GM06990 (cell line): ENCODE data around the gene NLRP3.

Source experiments
- DNase-seq: peaks from one replicate; pipeline ENCODE4 v3.0.0-alpha.2; 2011; ENCODE audit not compliant: insufficient read length; ENCODE audit errors: extremely low read depth
- H3K27me3 ChIP-seq: replicated peaks from 2 replicates; pipeline ENCODE4 v1.6.0; 2011; ENCODE audit warnings: low read length; ENCODE audit not compliant: control insufficient read depth, insufficient read depth
- H3K36me3 ChIP-seq: 2 replicates; pipeline ENCODE4 v1.5.1; 2011; ENCODE audit warnings: low read length; ENCODE audit not compliant: control insufficient read depth, insufficient read depth
- H3K4me3 ChIP-seq: replicated peaks from 2 replicates; pipeline ENCODE4 v1.5.1; 2011; ENCODE audit warnings: low read depth, mild to moderate bottlenecking, control low read depth, low read length
- CTCF ChIP-seq: IDR thresholded peaks from 2 replicates; pipeline ENCODE4 v1.5.1; 2011; ENCODE audit warnings: low read length, control low read depth, mild to moderate bottlenecking, inconsistent platforms; ENCODE audit not compliant: insufficient read depth, poor library complexity, severe bottlenecking

NLRP3 gene

GRCh38 chr1:247411621-247412327 is 4.2 kb upstream of the NLRP3 start:
- no peak for TF ChIP-seq CTCF
- H3K36me3 ChIP-seq, result no peaks in the 10 kb centered on the region
- DNase-seq, result no peak
- H3K27me3 ChIP-seq, result no peaks in the 10 kb centered on the region; the same call in 1 of the 2 replicates
- no peak overlapping the region for H3K4me3 ChIP-seq

GRCh38 chr1:247417831-247418230 is 1.9 kb downstream of the NLRP3 start:
- H3K27me3 ChIP-seq, result no peaks in the 10 kb centered on the region; the same call in none of the 2 replicates
- H3K36me3 ChIP-seq, result no peaks in the 10 kb centered on the region
- DNase-seq, result no peak
- no peak overlapping the region for H3K4me3 ChIP-seq
- no peak for TF ChIP-seq CTCF

GRCh38 chr1:247419336-247419735 is 3.4 kb downstream of the NLRP3 start:
- TF ChIP-seq CTCF, result no peak
- DNase-seq, result no peak
- H3K36me3 ChIP-seq, result no peaks in the 10 kb centered on the region
- no peak overlapping the region for H3K4me3 ChIP-seq
- H3K27me3 ChIP-seq, result no peaks in the 10 kb centered on the region; the same call in none of the 2 replicates

GRCh38 chr1:247421074-247421473 is 5.1 kb downstream of the NLRP3 start:
- H3K36me3 ChIP-seq, result no peaks in the 10 kb centered on the region
- TF ChIP-seq CTCF, result no peak
- H3K4me3 ChIP-seq, result no peak overlapping the region
- no peaks in the 10 kb centered on the region; the same call in none of the 2 replicates for H3K27me3 ChIP-seq
- DNase-seq, result no peak

- Histone ChIP-seq H3K27me3 (no peaks in the 10 kb centered on the region), H3K36me3 (no peaks in the 10 kb centered on the region), H3K4me3 (no peak overlapping the region)
- DNase-seq, result no peak
- TF ChIP-seq CTCF, result no peak
These were observed 13.5 kb downstream of the NLRP3 start for GRCh38 chr1:247429496-247429895.
